HEK293T (cell line): ENCODE results near the gene CBLN2.

ENCODE experiments used
- ARNT ChIP-seq: fragments of 450-650 bp; IDR thresholded peaks from 2 replicates; pipeline ENCODE4 v1.6.1; 2017; ENCODE audit warnings: mild to moderate bottlenecking
- BHLHE40 ChIP-seq: fragments of 450-650 bp; IDR thresholded peaks from 2 replicates; pipeline ENCODE4 v1.6.1; 2016; ENCODE audit warnings: mild to moderate bottlenecking, moderate library complexity, borderline replicate concordance
- CTBP1 ChIP-seq: fragments of 450-650 bp; IDR thresholded peaks from 2 replicates; pipeline ENCODE4 v1.6.1; 2016; ENCODE audit warnings: borderline replicate concordance
- ELF4 ChIP-seq: fragments of 450-650 bp; IDR thresholded peaks from 2 replicates; pipeline ENCODE4 v1.6.1; 2017; ENCODE audit warnings: antibody characterized with exemption
- FOXA1 ChIP-seq: fragments of 450-650 bp; IDR thresholded peaks from 2 replicates; pipeline ENCODE4 v1.6.1; 2016; ENCODE audit warnings: mild to moderate bottlenecking
- FOXM1 ChIP-seq: fragments of 450-650 bp; IDR thresholded peaks from 2 replicates; pipeline ENCODE4 v1.6.1; 2017; ENCODE audit warnings: mild to moderate bottlenecking, borderline replicate concordance
- HDGF ChIP-seq: fragments of 450-650 bp; IDR thresholded peaks from 2 replicates; pipeline ENCODE4 v1.6.1; 2017; ENCODE audit warnings: antibody characterized with exemption, borderline replicate concordance
- L3MBTL2 ChIP-seq: fragments of 450-650 bp; conservative IDR thresholded peaks from 2 replicates; pipeline ENCODE4 v1.6.1; 2016; ENCODE audit warnings: mild to moderate bottlenecking
- SP1 ChIP-seq: fragments of 450-650 bp; IDR thresholded peaks from 2 replicates; pipeline ENCODE4 v1.6.1; 2017
- TARDBP ChIP-seq: fragments of 450-650 bp; IDR thresholded peaks from 2 replicates; pipeline ENCODE4 v1.6.1; 2016

GRCh38 chr18:72584787-72585186 is 40.6 kb upstream of the CBLN2 start:
- TF ChIP-seq TARDBP = no peak
- TF ChIP-seq ELF4 = no peak
- TF ChIP-seq L3MBTL2 = no peak
- TF ChIP-seq BHLHE40 = no peak
- TF ChIP-seq CTBP1 = no peak
- TF ChIP-seq FOXM1 = no peak
- no peak for TF ChIP-seq HDGF
- no peak for TF ChIP-seq SP1
- TF ChIP-seq FOXA1 = no peak
- no peak for TF ChIP-seq ARNT
